ENCODE results near the gene DOK6. TPM values are rescaled to one million over a fixed set of nuclear protein-coding genes. Genes with fewer than 3 reads are reported as not detected.

DOK6 gene
- total RNA-seq, 5 donors from 2014 or later (not counting 1 experiment from before 2014, with no cell fraction given), result 0.03 TPM; not detected in 4

GRCh38 chr18:69495841-69496533 lies 95.3 kb downstream of the DOK6 start:
- CTCF ChIA-PET, result interaction anchor here in 1 of 2 donors (0.6 kb wide), 1 partner anchor 717 kb away, joined by 3 read pairs; no protein-coding TSS in a partner anchor
- 88% methylated on average over 17 of the region's 20 CpGs for WGBS (ENCODE audit: insufficient coverage)

GRCh38 chr18:69518989-69519388 lies 118.3 kb downstream of the DOK6 start:
- Histone ChIP-seq H3K9me3 (no peaks in the 10 kb centered on the region), H3K27ac (ENCODE audit: low read length) (no peak overlapping the region), H3K36me3 (ENCODE audit: control insufficient read depth in 2 of 2, extremely low read depth in 1 of 2, insufficient read depth in 1 of 2, low read length in 1 of 2) (no peaks in the 10 kb centered on the region), H3K27me3 (replicated peaks in 1 of 2; ENCODE audit: control insufficient read depth in 2 of 2, extremely low read depth in 1 of 2, insufficient read depth in 2 of 2, low read length in 1 of 2) (no peaks in the 10 kb centered on the region), H3K4me3 (ENCODE audit: control insufficient read depth in 1 of 2, extremely low read depth in 1 of 2, low read length in 1 of 2) (no peak overlapping the region), H3K4me1 (ENCODE audit: control insufficient read depth in 1 of 2, extremely low read depth in 1 of 2, insufficient read depth in 2 of 2, low read length in 2 of 2) (no peaks in the 10 kb centered on the region)
- ATAC-seq (replicated peaks in 1 of 4), result no peak
- ChIA-PET CTCF (no interaction called here), POLR2A (no interaction called here)
- no peak for DNase-seq
- WGBS (ENCODE audit: insufficient coverage), result no CpG with 5 or more reads among the region's 1 CpG
- H3K27me3 Mint-ChIP-seq, result peaks cover 0 to 4% of the 10 kb centered on the region in 2 donors
- no peak overlapping the region for H3K4me3 Mint-ChIP-seq
- H3K36me3 Mint-ChIP-seq, result no peaks in the 10 kb centered on the region
- H3K9me3 Mint-ChIP-seq, result no peaks in the 10 kb centered on the region
- H3K27ac Mint-ChIP-seq, result no peak overlapping the region
- no peaks in the 10 kb centered on the region for H3K4me1 Mint-ChIP-seq

More at GRCh38 chr18:69495841-69496533, 95.3 kb downstream of the DOK6 start:
- H3K27me3 Mint-ChIP-seq, result peaks cover 4 to 6% of the 10 kb centered on the region in 2 donors
- H3K36me3 ChIP-seq (ENCODE audit: control insufficient read depth in 2 of 2, extremely low read depth in 1 of 2, insufficient read depth in 1 of 2, low read length in 1 of 2), result no peaks in the 10 kb centered on the region
- no peaks in the 10 kb centered on the region for H3K9me3 ChIP-seq
- H3K9me3 Mint-ChIP-seq, result peaks cover 0 to 3% (median 0%) of the 10 kb centered on the region in 3 donors
- no peak overlapping the region for H3K4me3 ChIP-seq (ENCODE audit: control insufficient read depth in 1 of 2, extremely low read depth in 1 of 2, low read length in 1 of 2)
- no peaks in the 10 kb centered on the region for H3K4me1 Mint-ChIP-seq
- H3K36me3 Mint-ChIP-seq, result no peaks in the 10 kb centered on the region
- ATAC-seq (replicated peaks in 1 of 4) (no peak), DNase-seq (no peak)
- H3K4me3 Mint-ChIP-seq, result no peak overlapping the region
- H3K27ac Mint-ChIP-seq, result no peak overlapping the region
- POLR2A ChIA-PET, result no interaction called here
- H3K4me1 ChIP-seq (ENCODE audit: control insufficient read depth in 1 of 2, extremely low read depth in 1 of 2, insufficient read depth in 2 of 2, low read length in 2 of 2), result no peaks in the 10 kb centered on the region
- no peak overlapping the region for H3K27ac ChIP-seq (ENCODE audit: low read length)
- H3K27me3 ChIP-seq (replicated peaks in 1 of 2; ENCODE audit: control insufficient read depth in 2 of 2, extremely low read depth in 1 of 2, insufficient read depth in 2 of 2, low read length in 1 of 2), result no peaks in the 10 kb centered on the region

GRCh38 chr18:69523582-69523981 lies 122.9 kb downstream of the DOK6 start:
- no peaks in the 10 kb centered on the region for H3K9me3 Mint-ChIP-seq
- Histone ChIP-seq H3K4me3 (ENCODE audit: control insufficient read depth in 1 of 2, extremely low read depth in 1 of 2, low read length in 1 of 2) (no peak overlapping the region), H3K36me3 (ENCODE audit: control insufficient read depth in 2 of 2, extremely low read depth in 1 of 2, insufficient read depth in 1 of 2, low read length in 1 of 2) (no peaks in the 10 kb centered on the region), H3K9me3 (no peaks in the 10 kb centered on the region), H3K27me3 (replicated peaks in 1 of 2; ENCODE audit: control insufficient read depth in 2 of 2, extremely low read depth in 1 of 2, insufficient read depth in 2 of 2, low read length in 1 of 2) (no peaks in the 10 kb centered on the region), H3K27ac (ENCODE audit: low read length) (no peak overlapping the region), H3K4me1 (ENCODE audit: control insufficient read depth in 1 of 2, extremely low read depth in 1 of 2, insufficient read depth in 2 of 2, low read length in 2 of 2) (no peaks in the 10 kb centered on the region)
- no CpG with 5 or more reads among the region's 3 CpGs for WGBS (ENCODE audit: insufficient coverage)
- POLR2A ChIA-PET, result no interaction called here
- CTCF ChIA-PET, result interaction anchor here in 1 of 2 donors (0.8 kb wide), 1 partner anchor 11 kb away, joined by 3 read pairs; no protein-coding TSS in a partner anchor
- no peak overlapping the region for H3K27ac Mint-ChIP-seq
- no peak overlapping the region for H3K4me3 Mint-ChIP-seq
- H3K36me3 Mint-ChIP-seq, result no peaks in the 10 kb centered on the region
- DNase-seq, result no peak
- H3K27me3 Mint-ChIP-seq, result no peaks in the 10 kb centered on the region
- H3K4me1 Mint-ChIP-seq, result no peaks in the 10 kb centered on the region
- no peak for ATAC-seq (replicated peaks in 1 of 4)

GRCh38 chr18:69528435-69528834 lies 127.7 kb downstream of the DOK6 start:
- Histone ChIP-seq H3K9me3 (no peaks in the 10 kb centered on the region), H3K4me3 (ENCODE audit: control insufficient read depth in 1 of 2, extremely low read depth in 1 of 2, low read length in 1 of 2) (no peak overlapping the region), H3K4me1 (ENCODE audit: control insufficient read depth in 1 of 2, extremely low read depth in 1 of 2, insufficient read depth in 2 of 2, low read length in 2 of 2) (no peaks in the 10 kb centered on the region), H3K27ac (ENCODE audit: low read length) (no peak overlapping the region), H3K27me3 (replicated peaks in 1 of 2; ENCODE audit: control insufficient read depth in 2 of 2, extremely low read depth in 1 of 2, insufficient read depth in 2 of 2, low read length in 1 of 2) (no peaks in the 10 kb centered on the region), H3K36me3 (ENCODE audit: control insufficient read depth in 2 of 2, extremely low read depth in 1 of 2, insufficient read depth in 1 of 2, low read length in 1 of 2) (no peaks in the 10 kb centered on the region)
- ChIA-PET POLR2A (no interaction called here), CTCF (no interaction called here)
- Mint-ChIP-seq H3K27ac (no peak overlapping the region), H3K4me3 (no peak overlapping the region), H3K4me1 (no peaks in the 10 kb centered on the region), H3K36me3 (no peaks in the 10 kb centered on the region), H3K9me3 (no peaks in the 10 kb centered on the region), H3K27me3 (no peaks in the 10 kb centered on the region)
- DNase-seq (no peak), ATAC-seq (replicated peaks in 1 of 4) (no peak)
- WGBS (ENCODE audit: insufficient coverage), result no CpG with 5 or more reads among the region's 3 CpGs

- H3K4me1 ChIP-seq (ENCODE audit: control insufficient read depth in 1 of 2, extremely low read depth in 1 of 2, insufficient read depth in 2 of 2, low read length in 2 of 2), result no peaks in the 10 kb centered on the region
- H3K36me3 ChIP-seq (ENCODE audit: control insufficient read depth in 2 of 2, extremely low read depth in 1 of 2, insufficient read depth in 1 of 2, low read length in 1 of 2), result no peaks in the 10 kb centered on the region
- DNase-seq (no peak), ATAC-seq (replicated peaks in 1 of 4) (no peak)
- no peaks in the 10 kb centered on the region for H3K9me3 Mint-ChIP-seq
- WGBS (ENCODE audit: insufficient coverage), result no CpG with 5 or more reads among the region's 2 CpGs
- H3K4me3 Mint-ChIP-seq, result no peak overlapping the region
- H3K27ac ChIP-seq (ENCODE audit: low read length), result no peak overlapping the region
- CTCF ChIA-PET, result no interaction called here
- H3K27me3 Mint-ChIP-seq, result no peaks in the 10 kb centered on the region
- H3K27me3 ChIP-seq (replicated peaks in 1 of 2; ENCODE audit: control insufficient read depth in 2 of 2, extremely low read depth in 1 of 2, insufficient read depth in 2 of 2, low read length in 1 of 2), result no peaks in the 10 kb centered on the region
- H3K9me3 ChIP-seq, result no peaks in the 10 kb centered on the region
- no peaks in the 10 kb centered on the region for H3K4me1 Mint-ChIP-seq
- H3K36me3 Mint-ChIP-seq, result no peaks in the 10 kb centered on the region
- no peak overlapping the region for H3K4me3 ChIP-seq (ENCODE audit: control insufficient read depth in 1 of 2, extremely low read depth in 1 of 2, low read length in 1 of 2)
- POLR2A ChIA-PET, result no interaction called here
- H3K27ac Mint-ChIP-seq, result no peak overlapping the region
These were observed 128.5 kb downstream of the DOK6 start for GRCh38 chr18:69529151-69529550.

- no peak overlapping the region for H3K27ac ChIP-seq (ENCODE audit: low read length)
- no peak overlapping the region for H3K27ac Mint-ChIP-seq
- POLR2A ChIA-PET, result no interaction called here
- no peaks in the 10 kb centered on the region for H3K36me3 Mint-ChIP-seq
- no peaks in the 10 kb centered on the region for H3K4me1 Mint-ChIP-seq
- H3K9me3 ChIP-seq, result no peaks in the 10 kb centered on the region
- H3K4me3 Mint-ChIP-seq, result no peak overlapping the region
- ATAC-seq (replicated peaks in 1 of 4), result no peak
- H3K4me3 ChIP-seq (ENCODE audit: control insufficient read depth in 1 of 2, extremely low read depth in 1 of 2, low read length in 1 of 2), result no peak overlapping the region
- no peaks in the 10 kb centered on the region for H3K9me3 Mint-ChIP-seq
- no peaks in the 10 kb centered on the region for H3K27me3 ChIP-seq (replicated peaks in 1 of 2; ENCODE audit: control insufficient read depth in 2 of 2, extremely low read depth in 1 of 2, insufficient read depth in 2 of 2, low read length in 1 of 2)
- H3K4me1 ChIP-seq (ENCODE audit: control insufficient read depth in 1 of 2, extremely low read depth in 1 of 2, insufficient read depth in 2 of 2, low read length in 2 of 2), result no peaks in the 10 kb centered on the region
- H3K27me3 Mint-ChIP-seq, result no peaks in the 10 kb centered on the region
- H3K36me3 ChIP-seq (ENCODE audit: control insufficient read depth in 2 of 2, extremely low read depth in 1 of 2, insufficient read depth in 1 of 2, low read length in 1 of 2), result no peaks in the 10 kb centered on the region
- CTCF ChIA-PET, result no interaction called here
- no peak for DNase-seq
- 68% methylated on average over 3 of the region's 5 CpGs for WGBS (ENCODE audit: insufficient coverage)
These were observed 131.3 kb downstream of the DOK6 start for GRCh38 chr18:69531973-69532372.

GRCh38 chr18:69537183-69537582 lies 136.5 kb downstream of the DOK6 start:
- no peaks in the 10 kb centered on the region for H3K4me1 Mint-ChIP-seq
- no peak for ATAC-seq (replicated peaks in 1 of 4)
- Histone ChIP-seq H3K27ac (ENCODE audit: low read length) (no peak overlapping the region), H3K4me3 (ENCODE audit: control insufficient read depth in 1 of 2, extremely low read depth in 1 of 2, low read length in 1 of 2) (no peak overlapping the region), H3K36me3 (ENCODE audit: control insufficient read depth in 2 of 2, extremely low read depth in 1 of 2, insufficient read depth in 1 of 2, low read length in 1 of 2) (no peaks in the 10 kb centered on the region), H3K9me3 (no peaks in the 10 kb centered on the region), H3K27me3 (replicated peaks in 1 of 2; ENCODE audit: control insufficient read depth in 2 of 2, extremely low read depth in 1 of 2, insufficient read depth in 2 of 2, low read length in 1 of 2) (no peaks in the 10 kb centered on the region), H3K4me1 (ENCODE audit: control insufficient read depth in 1 of 2, extremely low read depth in 1 of 2, insufficient read depth in 2 of 2, low read length in 2 of 2) (no peaks in the 10 kb centered on the region)
- WGBS (ENCODE audit: insufficient coverage), result no CpG with 5 or more reads among the region's 3 CpGs
- H3K27me3 Mint-ChIP-seq, result peaks cover 2 to 11% of the 10 kb centered on the region in 2 donors
- no peak overlapping the region for H3K4me3 Mint-ChIP-seq
- no peak overlapping the region for H3K27ac Mint-ChIP-seq
- H3K36me3 Mint-ChIP-seq, result no peaks in the 10 kb centered on the region
- no peaks in the 10 kb centered on the region for H3K9me3 Mint-ChIP-seq
- ChIA-PET POLR2A (no interaction called here), CTCF (no interaction called here)
- no peak for DNase-seq

Data from T-cell (primary cell).